ENCODE results near the gene COTL1. TPM values are rescaled to one million over a fixed set of nuclear protein-coding genes. Genes with fewer than 3 reads are reported as not detected.
"Not testable (repeated sequence)": the region's sequence is repeated elsewhere in the genome, so short reads cannot be mapped to it uniquely, and the experiment has no call there.

Gene COTL1
- total RNA-seq, 1 donor from 2014 or later: 16.3 TPM

GRCh38 chr16:84526794-84527531 lies 90.9 kb downstream of the COTL1 start:
- ATAC-seq: peak; percentile 51

GRCh38 chr16:84524941-84525581 lies 92.8 kb downstream of the COTL1 start:
- ATAC-seq: not testable (repeated sequence)

- ATAC-seq: no peak
These were observed 93.4 kb downstream of the COTL1 start for GRCh38 chr16:84524346-84524920.

GRCh38 chr16:84521497-84521770 lies 96.4 kb downstream of the COTL1 start:
- ATAC-seq: no peak

- ATAC-seq: peak; percentile 24
These were observed 97.0 kb downstream of the COTL1 start for GRCh38 chr16:84520725-84521496.

GRCh38 chr16:84519855-84520254 lies 98.0 kb downstream of the COTL1 start:
- no peak for ATAC-seq

- peak; percentile 71 for ATAC-seq
These were observed 99.0 kb downstream of the COTL1 start for GRCh38 chr16:84518804-84519341.

GRCh38 chr16:84518220-84518619 lies 99.7 kb downstream of the COTL1 start:
- ATAC-seq: peak; percentile 56

- no peak for ATAC-seq
These were observed 100.5 kb downstream of the COTL1 start for GRCh38 chr16:84517366-84517765.

Other genes starting within 250 kb of the COTL1 start
- 6.9 TPM for gene ATP2C2, start 249.5 kb downstream of the COTL1 start, total RNA-seq
- 58.3 TPM for gene MEAK7, start 113.4 kb downstream of the COTL1 start, total RNA-seq
- gene KLHL36, start 30.4 kb upstream of the COTL1 start, total RNA-seq: 26.3 TPM
- gene USP10, start 81.9 kb upstream of the COTL1 start, total RNA-seq: 63.0 TPM
- 6.5 TPM for gene CRISPLD2, start 201.9 kb upstream of the COTL1 start, total RNA-seq

All from esophagus mucosa (tissue), 1 donor.